Ascending aorta (tissue), 2 donors: ENCODE data around the gene SLC16A8. TPM values are rescaled to one million over a fixed set of nuclear protein-coding genes. Genes with fewer than 3 reads are reported as not detected.

Experiments used
- DNase-seq, 2 donors: peaks; one replicate each; pipeline ENCODE4 v3.0.0-alpha.2; 2019; ENCODE audit warnings: low spot score in 2 of 2
- H3K27ac ChIP-seq, 2 donors: fragments of 200-600 bp; sonication (generic); one replicate each; pipeline ENCODE4 v1.5.1; 2016 to 2017; ENCODE audit warnings: mild to moderate bottlenecking in 1 of 2
- H3K27me3 ChIP-seq: fragments of 200-600 bp; sonication (generic); one replicate; pipeline ENCODE4 v1.5.1; 2017
- H3K36me3 ChIP-seq, 2 donors: fragments of 200-600 bp; sonication (generic); one replicate each; pipeline ENCODE4 v1.5.1; 2016
- H3K4me1 ChIP-seq, 2 donors: fragments of 200-600 bp; sonication (generic); one replicate each; pipeline ENCODE4 v1.5.1; 2016 to 2017; ENCODE audit warnings: mild to moderate bottlenecking in 1 of 2
- H3K4me3 ChIP-seq, 2 donors: fragments of 200-600 bp; sonication (generic); one replicate each; pipeline ENCODE4 v1.5.1; 2016 to 2017; ENCODE audit warnings: mild to moderate bottlenecking in 1 of 2
- H3K9me3 ChIP-seq, 2 donors: fragments of 200-600 bp; sonication (generic); one replicate each; pipeline ENCODE4 v1.5.1; 2016
- intact Hi-C: fragments of 100-400 bp; cut with DNase I; formaldehyde crosslinking; loops from one replicate; pipeline ENCODE4 v1.15.1; 2023
- total RNA-seq: library from RNA; depleted of rRNA; stranded (reverse); fragments of >200 nt; gene quantifications from one replicate; pipeline ENCODE4 v1.1.0, GENCODE V29; 2016
- TF ChIP-seq, protein P1 (sequence below), 3 experiments: fragments of 200-600 bp in 2 of 3; fragments of 450-650 bp in 1 of 3; sonication (generic) in 2 of 3; IDR thresholded peaks; one replicate each; pipeline ENCODE4 v1.5.1; 2016 to 2019; ENCODE audit warnings: antibody characterized with exemption in 3 of 3, mild to moderate bottlenecking in 1 of 3, moderate library complexity in 1 of 3

Gene SLC16A8
- total RNA-seq, 1 donor from 2014 or later, result not detected

DNA sequence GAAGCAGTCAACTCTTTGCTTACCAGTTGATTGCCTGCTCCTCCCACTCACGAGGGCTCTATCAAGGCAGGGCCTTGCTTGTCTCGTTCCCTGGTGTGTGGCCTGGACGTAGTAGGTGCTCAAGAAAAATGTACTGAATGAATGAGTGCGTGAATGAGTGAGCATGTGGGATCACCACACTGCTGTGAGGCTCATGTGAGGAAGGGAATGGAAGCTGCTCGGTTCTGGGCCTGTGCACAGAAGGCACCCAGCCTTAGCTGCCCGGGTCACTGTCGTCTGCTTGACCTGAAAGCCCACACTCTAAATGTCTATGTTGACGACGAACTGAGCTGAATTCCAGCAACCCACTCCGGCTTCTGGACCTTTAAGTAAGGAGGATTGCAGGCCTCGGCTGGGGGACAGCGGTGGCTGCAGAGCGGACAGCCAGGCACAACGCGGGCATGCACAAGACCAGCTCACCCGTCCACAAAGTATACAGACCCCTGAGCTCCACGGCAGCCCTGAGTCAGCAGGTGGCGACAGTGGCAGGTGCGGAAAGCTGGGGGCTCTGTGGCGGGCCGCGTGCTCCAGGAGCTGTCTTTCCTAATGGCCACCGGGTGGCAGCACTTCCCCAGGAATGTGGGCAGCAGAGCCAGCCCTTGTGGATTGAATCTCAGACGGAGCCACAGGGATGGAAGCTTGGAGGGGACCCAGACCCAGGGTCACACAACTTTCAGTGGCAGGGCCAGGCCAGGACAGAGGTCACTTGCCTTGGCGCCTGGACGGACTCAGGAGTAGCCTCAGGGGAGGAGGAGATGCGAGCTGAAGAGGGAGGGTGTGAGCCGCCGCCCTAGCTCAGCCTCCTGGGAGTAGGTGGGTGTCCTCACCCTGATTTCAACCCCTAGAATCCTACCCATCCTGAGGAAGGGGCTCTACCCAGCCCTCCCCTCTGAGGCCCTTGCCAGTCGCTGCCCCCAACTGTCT lies 31.8 kb downstream of the SLC16A8 start:
- Histone ChIP-seq H3K27me3 (no peaks in the 10 kb centered on the region), H3K36me3 (no peaks in the 10 kb centered on the region), H3K4me1 (peaks cover 6 to 7% of the 10 kb centered on the region in 2 donors), H3K9me3 (no peaks in the 10 kb centered on the region), H3K4me3 (no peak overlapping the region), H3K27ac (no peak overlapping the region)
- intact Hi-C loops, result loop anchor here (1.0 to 10.0 kb wide), 4 partner anchors 100 to 633 kb away; partner anchors contain the start of gene TOMM22
- DNase-seq, result peak in 1 of 2 donors; percentile 90
- TF ChIP-seq, protein P1, sequence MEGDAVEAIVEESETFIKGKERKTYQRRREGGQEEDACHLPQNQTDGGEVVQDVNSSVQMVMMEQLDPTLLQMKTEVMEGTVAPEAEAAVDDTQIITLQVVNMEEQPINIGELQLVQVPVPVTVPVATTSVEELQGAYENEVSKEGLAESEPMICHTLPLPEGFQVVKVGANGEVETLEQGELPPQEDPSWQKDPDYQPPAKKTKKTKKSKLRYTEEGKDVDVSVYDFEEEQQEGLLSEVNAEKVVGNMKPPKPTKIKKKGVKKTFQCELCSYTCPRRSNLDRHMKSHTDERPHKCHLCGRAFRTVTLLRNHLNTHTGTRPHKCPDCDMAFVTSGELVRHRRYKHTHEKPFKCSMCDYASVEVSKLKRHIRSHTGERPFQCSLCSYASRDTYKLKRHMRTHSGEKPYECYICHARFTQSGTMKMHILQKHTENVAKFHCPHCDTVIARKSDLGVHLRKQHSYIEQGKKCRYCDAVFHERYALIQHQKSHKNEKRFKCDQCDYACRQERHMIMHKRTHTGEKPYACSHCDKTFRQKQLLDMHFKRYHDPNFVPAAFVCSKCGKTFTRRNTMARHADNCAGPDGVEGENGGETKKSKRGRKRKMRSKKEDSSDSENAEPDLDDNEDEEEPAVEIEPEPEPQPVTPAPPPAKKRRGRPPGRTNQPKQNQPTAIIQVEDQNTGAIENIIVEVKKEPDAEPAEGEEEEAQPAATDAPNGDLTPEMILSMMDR (IDR thresholded peaks at IDR 0.05), result peak; percentile 82 to 93 (median 93)

DNA sequence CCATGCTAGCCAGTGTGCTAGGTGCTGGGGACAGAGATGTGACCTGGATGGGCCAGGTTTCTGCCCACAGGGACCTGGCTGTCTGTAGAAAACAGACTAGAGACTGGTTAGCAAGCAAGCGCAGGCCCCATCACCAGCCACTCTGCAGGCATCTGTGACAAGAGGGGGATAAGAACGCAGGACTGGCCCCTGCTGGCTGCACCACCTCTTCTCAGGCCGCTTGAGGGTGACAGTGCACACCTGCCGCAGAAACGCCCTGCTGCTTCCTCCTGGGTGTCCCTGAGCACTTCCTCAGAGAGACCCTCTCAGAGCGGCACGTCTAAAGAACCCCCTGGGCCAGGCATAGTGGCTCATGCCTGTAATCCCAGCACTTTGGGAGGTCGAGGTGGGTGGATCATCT lies 32.7 kb downstream of the SLC16A8 start:
- H3K27me3 ChIP-seq, result no peaks in the 10 kb centered on the region
- TF ChIP-seq, protein P1 (IDR thresholded peaks at IDR 0.05), result no peak
- no peaks in the 10 kb centered on the region for H3K9me3 ChIP-seq
- intact Hi-C loops, result loop anchor here (5.0 to 10.0 kb wide), 2 partner anchors 101 to 634 kb away; partner anchors contain the start of gene TOMM22
- H3K27ac ChIP-seq, result no peak overlapping the region
- DNase-seq, result no peak
- no peak overlapping the region for H3K4me3 ChIP-seq
- H3K4me1 ChIP-seq, result peaks cover 0 to under 1% of the 10 kb centered on the region in 2 donors
- H3K36me3 ChIP-seq, result no peaks in the 10 kb centered on the region

DNA sequence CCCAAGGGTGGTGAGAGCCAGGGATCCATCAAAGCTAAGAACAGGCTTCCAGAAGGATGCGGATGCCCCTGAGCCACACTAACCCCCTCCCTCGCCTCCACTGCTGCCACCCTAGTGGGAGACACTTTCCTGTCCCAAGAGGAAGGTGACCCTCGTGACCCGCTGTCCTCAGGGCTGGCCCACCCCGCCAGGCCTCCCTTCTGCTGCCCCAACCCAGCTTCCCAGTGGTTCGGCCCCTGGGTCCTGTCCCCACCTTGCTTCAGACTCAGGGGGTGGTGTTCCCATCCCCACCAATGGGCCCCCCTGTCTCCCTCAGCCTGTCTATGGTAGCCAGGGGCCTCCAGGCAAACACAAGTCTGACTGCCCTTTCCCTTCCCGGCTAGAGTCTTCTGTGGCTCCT lies 33.3 kb downstream of the SLC16A8 start:
- H3K36me3 ChIP-seq, result no peaks in the 10 kb centered on the region
- no peak overlapping the region for H3K27ac ChIP-seq
- intact Hi-C loops, result loop anchor here (5.0 to 10.0 kb wide), 2 partner anchors 102 to 634 kb away; partner anchors contain the start of gene TOMM22
- no peak overlapping the region for H3K4me3 ChIP-seq
- H3K4me1 ChIP-seq, result no peaks in the 10 kb centered on the region
- TF ChIP-seq, protein P1 (IDR thresholded peaks at IDR 0.05), result no peak
- DNase-seq, result no peak
- no peaks in the 10 kb centered on the region for H3K27me3 ChIP-seq
- H3K9me3 ChIP-seq, result no peaks in the 10 kb centered on the region

DNA sequence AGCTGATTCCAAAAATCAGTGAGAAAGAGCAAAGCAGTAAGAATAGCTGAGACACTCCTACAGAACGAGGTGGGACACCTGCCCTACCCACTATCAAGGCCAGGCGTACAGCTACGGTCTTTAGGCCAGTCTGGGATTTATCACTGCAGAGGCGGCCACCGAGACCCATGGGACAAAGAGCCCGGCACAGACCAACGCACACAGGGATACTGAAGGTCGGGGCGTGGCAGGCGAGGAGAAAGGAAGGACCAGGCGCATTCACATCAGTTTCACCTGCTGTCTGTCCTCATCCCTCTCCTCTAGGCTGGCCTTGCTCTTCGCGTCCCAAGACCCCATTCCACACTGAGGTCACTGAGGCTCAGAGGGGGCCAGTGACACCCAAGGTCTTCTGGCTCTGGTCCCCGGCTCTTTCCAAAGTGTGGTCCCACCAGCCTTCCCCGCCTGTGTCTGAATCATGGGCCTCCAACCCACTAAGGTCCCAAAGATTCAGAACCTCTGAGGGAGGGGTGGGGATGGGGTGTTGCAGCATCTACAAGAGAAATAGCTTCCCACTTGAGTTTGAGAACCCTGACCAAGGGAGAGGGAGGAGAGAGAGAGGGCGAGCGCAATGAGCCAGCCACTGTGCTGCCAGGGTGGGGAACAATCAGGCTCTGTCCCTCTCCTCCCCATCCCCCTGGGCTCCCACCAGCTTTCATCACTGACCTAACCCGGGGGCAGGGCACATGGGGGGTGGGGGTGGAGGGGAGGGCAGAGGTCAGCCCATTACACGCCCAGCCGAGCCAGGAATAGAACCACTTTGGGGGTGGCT lies 34.0 kb downstream of the SLC16A8 start:
- TF ChIP-seq, protein P1 (IDR thresholded peaks at IDR 0.05), result no peak
- Histone ChIP-seq H3K4me3 (no peak overlapping the region), H3K9me3 (no peaks in the 10 kb centered on the region), H3K27me3 (no peaks in the 10 kb centered on the region), H3K4me1 (no peaks in the 10 kb centered on the region), H3K27ac (no peak overlapping the region), H3K36me3 (no peaks in the 10 kb centered on the region)
- intact Hi-C loops, result loop anchor here (5.0 to 10.0 kb wide), 2 partner anchors 102 to 635 kb away; partner anchors contain the start of gene TOMM22
- no peak for DNase-seq

DNA sequence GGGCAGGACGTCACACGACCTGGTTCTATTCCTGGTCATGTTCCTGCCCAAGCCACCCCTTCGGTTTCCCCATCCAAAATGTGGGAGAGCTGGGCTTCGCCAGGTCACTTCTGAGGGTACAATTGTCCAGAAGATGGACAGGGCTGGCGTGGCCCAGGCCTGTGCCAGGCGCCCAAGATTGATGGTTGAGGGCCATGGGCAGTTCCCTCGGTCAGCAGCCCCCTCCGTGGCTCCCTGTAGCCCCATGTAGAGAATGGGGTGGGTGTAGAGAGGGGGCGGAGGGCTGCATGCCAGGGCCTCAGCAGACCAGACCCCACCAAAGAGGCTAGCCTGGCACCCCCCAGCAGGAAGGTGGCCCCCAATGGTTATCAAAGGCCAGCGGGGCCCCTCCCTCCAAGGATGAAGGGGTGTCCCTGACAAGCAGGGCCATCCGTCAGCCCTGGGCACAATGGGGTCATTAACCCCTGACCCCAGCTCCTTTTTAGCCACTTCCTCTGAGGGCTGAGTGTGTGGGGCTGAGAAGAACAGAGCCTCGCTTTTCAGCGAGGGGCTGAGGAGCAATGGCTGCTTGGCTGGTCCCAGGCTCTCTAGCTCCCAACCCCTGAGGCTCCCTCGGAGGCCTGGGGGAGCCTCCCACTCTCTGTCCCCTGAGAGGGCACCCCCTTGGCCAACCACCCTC lies 37.8 kb downstream of the SLC16A8 start:
- H3K36me3 ChIP-seq, result no peaks in the 10 kb centered on the region
- H3K27ac ChIP-seq, result no peak overlapping the region
- TF ChIP-seq, protein P1 (IDR thresholded peaks at IDR 0.05), result no peak
- no peaks in the 10 kb centered on the region for H3K27me3 ChIP-seq
- DNase-seq, result no peak
- no peaks in the 10 kb centered on the region for H3K9me3 ChIP-seq
- intact Hi-C loops, result no loop called here
- H3K4me1 ChIP-seq, result no peaks in the 10 kb centered on the region
- no peak overlapping the region for H3K4me3 ChIP-seq
